Tibial nerve (tissue), 4 donors: Measurements from ENCODE around the gene SAG. TPM values are rescaled to one million over a fixed set of nuclear protein-coding genes. Genes with fewer than 3 reads are reported as not detected.
"Not testable (repeated sequence)": the region's sequence is repeated elsewhere in the genome, so short reads cannot be mapped to it uniquely, and the experiment has no call there.

Experiments used
- DNase-seq, 2 donors: peaks; one replicate each; pipeline ENCODE4 v3.0.0-alpha.2; 2019; ENCODE audit warnings: low spot score in 2 of 2
- H3K27ac ChIP-seq, 4 donors: fragments of 200-600 bp; sonication (generic) in 3 of 4; one replicate each; pipeline ENCODE4 v1.5.1; 2017 to 2019; ENCODE audit warnings: mild to moderate bottlenecking in 1 of 4
- H3K27me3 ChIP-seq, 2 donors: fragments of 200-600 bp; sonication (generic) in 1 of 2; one replicate each; pipeline versions ENCODE4 v1.5.1 to v1.6.0; 2017 to 2019
- H3K36me3 ChIP-seq, 3 donors: fragments of 200-600 bp; sonication (generic); one replicate each; pipeline ENCODE4 v1.5.1; 2018 to 2019
- H3K4me1 ChIP-seq, 4 donors: fragments of 200-600 bp; sonication (generic) in 3 of 4; one replicate each; pipeline ENCODE4 v1.5.1; 2017 to 2019
- H3K4me3 ChIP-seq, 4 donors: fragments of 200-600 bp; sonication (generic) in 3 of 4; one replicate each; pipeline ENCODE4 v1.5.1; 2017 to 2019; ENCODE audit warnings: mild to moderate bottlenecking in 1 of 4, moderate library complexity in 1 of 4
- H3K9me3 ChIP-seq, 4 donors: fragments of 200-600 bp; sonication (generic) in 3 of 4; one replicate each; pipeline ENCODE4 v1.5.1; 2017 to 2019
- CTCF ChIP-seq, 5 experiments: fragments of 200-600 bp in 3 of 5; fragments of 450-650 bp in 2 of 5; sonication (generic) in 3 of 5; IDR thresholded peaks; one replicate each; pipeline ENCODE4 v1.5.1; 2016 to 2019; ENCODE audit warnings: antibody characterized with exemption in 5 of 5, mild to moderate bottlenecking in 3 of 5, moderate library complexity in 2 of 5
- EP300 ChIP-seq, 2 donors: sonication (generic); formaldehyde crosslinking; IDR thresholded peaks; one replicate each; pipeline ENCODE4 v1.6.1; 2017; ENCODE audit warnings: antibody characterized with exemption in 2 of 2, mild to moderate bottlenecking in 1 of 2
- POLR2A ChIP-seq, 2 donors: fragments of 450-650 bp; IDR thresholded peaks; one replicate each; pipeline ENCODE4 v1.6.1; 2017; ENCODE audit warnings: antibody characterized with exemption in 2 of 2, mild to moderate bottlenecking in 2 of 2, moderate library complexity in 2 of 2
- WGBS, 2 donors: methylation state at CpG; one replicate each; pipeline ENCODE4 v1.1.5; 2018; 5-methylcytosine and 5-hydroxymethylcytosine counted together
- total RNA-seq, 4 donors: library from RNA; depleted of rRNA; stranded (reverse); fragments of >200 nt; gene quantifications; one replicate each; pipeline ENCODE4 v1.1.0, GENCODE V29; 2016

The SAG gene
- total RNA-seq, 4 donors from 2014 or later = not detected

GRCh38 chr2:233334915-233335314, 27.3 kb downstream of the SAG start:
- WGBS, 2 donors = 87 to 89% methylated on average over 11 of the region's 11 CpGs

DNA sequence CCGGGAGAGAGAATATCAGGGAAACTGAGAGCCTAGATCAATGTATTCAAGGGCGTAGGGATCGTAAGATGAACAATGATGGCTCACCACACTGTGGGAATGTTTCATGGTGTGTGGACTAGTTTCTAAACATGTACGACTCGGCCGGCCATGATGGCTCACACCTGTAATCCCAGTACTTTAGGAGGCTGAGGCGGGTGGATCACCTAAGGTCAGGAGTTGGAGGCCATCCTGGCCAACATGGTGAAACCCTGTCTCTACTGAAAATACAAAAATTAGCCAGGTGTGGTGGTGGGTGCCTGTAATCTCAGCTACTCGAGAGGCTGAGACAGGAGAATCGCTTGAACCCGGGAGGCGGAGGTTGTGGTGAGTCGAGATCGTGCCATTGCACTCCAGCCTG, 28.5 kb downstream of the SAG start:
- H3K9me3 ChIP-seq, H3K27ac ChIP-seq, H3K4me1 ChIP-seq, H3K36me3 ChIP-seq, DNase-seq, H3K4me3 ChIP-seq, H3K27me3 ChIP-seq: not testable (repeated sequence)
- WGBS, 2 donors = 92 to 94% methylated on average over 13 of the region's 13 CpGs

More at GRCh38 chr2:233334915-233335314, 27.3 kb downstream of the SAG start:
- Histone ChIP-seq H3K27me3 (no peaks in the 10 kb centered on the region), H3K4me1 (peaks cover 0 to 7% (median 0%) of the 10 kb centered on the region in 4 donors), H3K4me3 (no peak overlapping the region), H3K9me3 (no peaks in the 10 kb centered on the region), H3K36me3 (no peaks in the 10 kb centered on the region), H3K27ac (no peak overlapping the region)
- DNase-seq = no peak
- no peak for TF ChIP-seq POLR2A (IDR thresholded peaks at IDR 0.05)
- TF ChIP-seq CTCF (IDR thresholded peaks at IDR 0.05) = no peak
- TF ChIP-seq EP300 (IDR thresholded peaks at IDR 0.05) = no peak

DNA sequence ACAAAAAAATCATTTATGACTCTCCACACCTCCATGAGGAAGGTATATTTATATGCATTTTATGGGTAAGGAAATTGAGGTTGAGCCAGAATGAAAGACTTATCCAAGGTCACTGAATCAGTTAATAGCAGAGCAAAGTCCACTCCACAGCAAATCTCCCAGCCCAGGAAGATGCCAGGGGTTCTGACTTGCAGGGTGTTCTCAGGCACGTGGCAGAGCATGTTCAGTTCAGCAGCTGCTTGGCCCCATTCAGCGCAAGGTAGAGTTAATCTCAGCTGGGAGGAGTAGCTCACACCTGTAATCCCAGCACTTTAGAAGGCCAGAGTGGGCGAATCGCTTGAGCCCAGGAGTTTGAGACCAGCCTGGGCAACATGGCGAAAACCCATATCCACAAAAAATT, 28.9 kb downstream of the SAG start:
- H3K36me3 ChIP-seq = no peaks in the 10 kb centered on the region
- no peak overlapping the region for H3K27ac ChIP-seq
- no peak overlapping the region for H3K4me3 ChIP-seq
- H3K4me1 ChIP-seq = peaks cover 0 to 7% (median 0%) of the 10 kb centered on the region in 4 donors
- no peaks in the 10 kb centered on the region for H3K9me3 ChIP-seq
- DNase-seq = no peak
- 85 to 91% methylated on average over 5 of the region's 5 CpGs for WGBS, 2 donors
- no peak for TF ChIP-seq CTCF (IDR thresholded peaks at IDR 0.05)
- no peak for TF ChIP-seq POLR2A (IDR thresholded peaks at IDR 0.05)
- TF ChIP-seq EP300 (IDR thresholded peaks at IDR 0.05) = no peak
- H3K27me3 ChIP-seq = no peaks in the 10 kb centered on the region

DNA sequence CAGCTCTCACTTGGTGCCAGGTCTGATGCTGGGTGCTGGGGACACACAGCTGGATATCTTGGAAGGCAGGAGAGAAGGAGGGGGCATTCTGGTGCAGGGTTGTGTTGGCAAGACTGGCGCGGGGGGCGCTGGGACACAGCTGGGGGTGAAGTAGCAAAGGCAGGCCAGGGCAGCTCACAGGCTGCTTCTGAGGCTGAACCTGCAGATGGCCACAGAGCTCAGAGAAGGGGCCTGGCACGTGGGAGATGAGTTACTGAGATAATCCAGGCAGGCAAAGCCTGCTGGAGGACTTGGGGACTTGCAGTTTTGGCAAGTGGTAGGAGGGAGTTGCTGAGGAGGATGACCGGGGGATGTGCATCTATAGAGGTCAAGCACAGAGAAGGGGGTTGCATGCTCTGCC, 30.4 kb downstream of the SAG start:
- H3K27ac ChIP-seq = no peak overlapping the region
- H3K9me3 ChIP-seq = no peaks in the 10 kb centered on the region
- no peaks in the 10 kb centered on the region for H3K27me3 ChIP-seq
- no peaks in the 10 kb centered on the region for H3K4me1 ChIP-seq
- no peaks in the 10 kb centered on the region for H3K36me3 ChIP-seq
- no peak for DNase-seq
- no peak overlapping the region for H3K4me3 ChIP-seq
- TF ChIP-seq EP300 (IDR thresholded peaks at IDR 0.05) (no peak), POLR2A (IDR thresholded peaks at IDR 0.05) (no peak), CTCF (IDR thresholded peaks at IDR 0.05) (no peak)
- WGBS, 2 donors = 68 to 80% methylated on average over 5 of the region's 5 CpGs

- Histone ChIP-seq H3K27ac (no peak overlapping the region), H3K4me3 (no peak overlapping the region), H3K27me3 (no peaks in the 10 kb centered on the region), H3K36me3 (no peaks in the 10 kb centered on the region), H3K4me1 (no peaks in the 10 kb centered on the region), H3K9me3 (no peaks in the 10 kb centered on the region)
- TF ChIP-seq POLR2A (IDR thresholded peaks at IDR 0.05) = no peak
- no peak for DNase-seq
- 85% methylated on average over 3 of the region's 3 CpGs for WGBS, 2 donors
Measured at GRCh38 chr2:233338812-233339368, 31.3 kb downstream of the SAG start.

DNA sequence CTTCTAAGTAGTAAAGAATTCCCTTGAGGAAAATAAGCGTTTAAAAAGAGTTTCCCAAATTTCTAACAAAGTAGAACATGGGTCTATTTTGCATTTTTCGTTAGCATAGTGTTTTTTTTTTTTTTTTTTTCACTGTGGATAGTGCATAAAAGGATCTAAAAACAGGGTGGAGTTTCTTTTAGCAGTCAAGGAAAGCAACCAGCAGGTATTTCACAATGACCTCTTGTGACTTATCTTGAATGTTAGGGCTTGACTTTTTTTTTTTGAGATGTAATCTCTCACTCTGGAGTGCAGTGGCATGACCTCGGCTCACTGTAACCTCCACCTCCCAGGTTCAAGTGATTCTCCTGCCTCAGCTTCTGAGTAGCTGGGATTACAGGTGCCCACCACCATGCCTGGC, 31.8 kb downstream of the SAG start:
- DNase-seq = no peak
- Histone ChIP-seq H3K4me3 (no peak overlapping the region), H3K36me3 (no peaks in the 10 kb centered on the region), H3K9me3 (no peaks in the 10 kb centered on the region), H3K27me3 (no peaks in the 10 kb centered on the region), H3K27ac (no peak overlapping the region), H3K4me1 (no peaks in the 10 kb centered on the region)
- WGBS, 2 donors = 38 to 57% methylated on average over 3 of the region's 3 CpGs
- no peak for TF ChIP-seq CTCF (IDR thresholded peaks at IDR 0.05)
- TF ChIP-seq POLR2A (IDR thresholded peaks at IDR 0.05) = no peak
- no peak for TF ChIP-seq EP300 (IDR thresholded peaks at IDR 0.05)
